ENCODE data around the gene RPS29. TPM values are rescaled to one million over a fixed set of nuclear protein-coding genes. Genes with fewer than 3 reads are reported as not detected.

RPS29 gene
- total and polyA plus RNA-seq, 2 of the 13 experiments (the other 11 are each of a cell fraction or from before 2014, with no cell fraction given) = 4,303 to 8,215 TPM

DNA sequence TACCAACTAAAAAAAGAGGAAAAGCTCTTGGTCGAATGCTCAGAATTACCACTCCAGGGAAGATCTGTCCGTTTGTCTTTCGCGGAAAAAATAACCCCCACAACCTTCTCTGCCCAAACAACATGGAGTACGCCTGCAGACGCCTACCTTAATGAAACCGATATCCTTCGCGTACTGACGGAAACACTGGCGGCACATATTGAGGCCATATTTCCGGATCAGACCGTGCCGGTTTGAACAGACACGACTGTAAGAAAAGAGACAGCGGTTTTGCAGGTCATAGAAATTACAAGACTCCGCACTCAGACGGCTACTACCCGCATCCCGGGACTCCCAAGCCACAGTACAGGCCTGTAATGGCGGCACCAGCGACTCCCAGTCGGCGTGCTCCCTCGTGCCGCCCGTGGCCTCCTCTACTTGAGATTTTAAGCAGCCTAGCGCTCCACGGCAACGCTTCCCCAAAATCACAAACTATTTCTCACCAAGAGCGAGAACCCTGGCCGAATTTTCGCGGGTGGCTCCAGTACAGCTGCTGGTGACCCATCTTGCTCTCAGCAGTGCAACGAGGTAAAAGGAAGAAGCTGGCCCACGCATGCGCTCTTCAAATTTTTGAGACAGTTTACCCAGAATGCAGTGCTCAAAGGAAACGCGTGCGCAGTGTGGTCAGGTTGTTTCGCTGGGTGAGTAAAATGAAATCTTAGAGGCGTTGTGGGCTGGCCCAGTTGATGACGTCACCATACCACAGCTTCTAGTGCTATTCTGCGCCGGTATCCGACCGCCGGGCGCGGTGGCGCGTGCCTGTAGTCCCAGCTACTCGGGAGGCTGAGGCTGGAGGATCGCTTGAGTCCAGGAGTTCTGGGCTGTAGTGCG lies at the start of gene RPS29 (continued):
- TF ChIP-seq FOXP4 (CRISPR knock-in tag; IDR thresholded peaks at IDR 0.05) = peak; percentile 57; the same call in 1 of the 2 replicates
- TF ChIP-seq, protein P1, sequence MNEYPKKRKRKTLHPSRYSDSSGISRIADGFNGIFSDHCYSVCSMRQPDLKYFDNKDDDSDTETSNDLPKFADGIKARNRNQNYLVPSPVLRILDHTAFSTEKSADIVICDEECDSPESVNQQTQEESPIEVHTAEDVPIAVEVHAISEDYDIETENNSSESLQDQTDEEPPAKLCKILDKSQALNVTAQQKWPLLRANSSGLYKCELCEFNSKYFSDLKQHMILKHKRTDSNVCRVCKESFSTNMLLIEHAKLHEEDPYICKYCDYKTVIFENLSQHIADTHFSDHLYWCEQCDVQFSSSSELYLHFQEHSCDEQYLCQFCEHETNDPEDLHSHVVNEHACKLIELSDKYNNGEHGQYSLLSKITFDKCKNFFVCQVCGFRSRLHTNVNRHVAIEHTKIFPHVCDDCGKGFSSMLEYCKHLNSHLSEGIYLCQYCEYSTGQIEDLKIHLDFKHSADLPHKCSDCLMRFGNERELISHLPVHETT (CRISPR knock-in tag; conservative IDR thresholded peaks at IDR 0.05) = no peak; the same call in 1 of the 2 replicates
- peak; percentile 56; the same call in 1 of the 2 replicates for TF ChIP-seq TBX2 (CRISPR knock-in tag; IDR thresholded peaks at IDR 0.05; ENCODE audit: borderline replicate concordance)
- TF ChIP-seq KLF13 (CRISPR knock-in tag; IDR thresholded peaks at IDR 0.05) = no peak
- peak; percentile 97 for TF ChIP-seq TAF1 (CRISPR knock-in tag; IDR thresholded peaks at IDR 0.05)
- peak; percentile 60; the same call in 1 of the 2 replicates for TF ChIP-seq FOXK2 (IDR thresholded peaks at IDR 0.05)
- TF ChIP-seq ZSCAN22 (CRISPR knock-in tag; IDR thresholded peaks at IDR 0.05) = no peak
- no peak; the same call in 1 of the 2 replicates for TF ChIP-seq BRF2 (CRISPR knock-in tag; IDR thresholded peaks at IDR 0.05)
- no peak for TF ChIP-seq ZNF616 (CRISPR knock-in tag; IDR thresholded peaks at IDR 0.05; ENCODE audit: low read depth)
- peak; percentile 56; the same call in 1 of the 2 replicates for TF ChIP-seq CENPT (CRISPR knock-in tag; IDR thresholded peaks at IDR 0.05; ENCODE audit: low read depth)
- no peak for TF ChIP-seq CREBL2 (CRISPR knock-in tag; IDR thresholded peaks at IDR 0.05; ENCODE audit: borderline replicate concordance)
- TF ChIP-seq, protein P2, sequence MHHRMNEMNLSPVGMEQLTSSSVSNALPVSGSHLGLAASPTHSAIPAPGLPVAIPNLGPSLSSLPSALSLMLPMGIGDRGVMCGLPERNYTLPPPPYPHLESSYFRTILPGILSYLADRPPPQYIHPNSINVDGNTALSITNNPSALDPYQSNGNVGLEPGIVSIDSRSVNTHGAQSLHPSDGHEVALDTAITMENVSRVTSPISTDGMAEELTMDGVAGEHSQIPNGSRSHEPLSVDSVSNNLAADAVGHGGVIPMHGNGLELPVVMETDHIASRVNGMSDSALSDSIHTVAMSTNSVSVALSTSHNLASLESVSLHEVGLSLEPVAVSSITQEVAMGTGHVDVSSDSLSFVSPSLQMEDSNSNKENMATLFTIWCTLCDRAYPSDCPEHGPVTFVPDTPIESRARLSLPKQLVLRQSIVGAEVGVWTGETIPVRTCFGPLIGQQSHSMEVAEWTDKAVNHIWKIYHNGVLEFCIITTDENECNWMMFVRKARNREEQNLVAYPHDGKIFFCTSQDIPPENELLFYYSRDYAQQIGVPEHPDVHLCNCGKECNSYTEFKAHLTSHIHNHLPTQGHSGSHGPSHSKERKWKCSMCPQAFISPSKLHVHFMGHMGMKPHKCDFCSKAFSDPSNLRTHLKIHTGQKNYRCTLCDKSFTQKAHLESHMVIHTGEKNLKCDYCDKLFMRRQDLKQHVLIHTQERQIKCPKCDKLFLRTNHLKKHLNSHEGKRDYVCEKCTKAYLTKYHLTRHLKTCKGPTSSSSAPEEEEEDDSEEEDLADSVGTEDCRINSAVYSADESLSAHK (CRISPR knock-in tag; IDR thresholded peaks at IDR 0.05; ENCODE audit: borderline replicate concordance) = no peak
- TF ChIP-seq, protein P3, sequence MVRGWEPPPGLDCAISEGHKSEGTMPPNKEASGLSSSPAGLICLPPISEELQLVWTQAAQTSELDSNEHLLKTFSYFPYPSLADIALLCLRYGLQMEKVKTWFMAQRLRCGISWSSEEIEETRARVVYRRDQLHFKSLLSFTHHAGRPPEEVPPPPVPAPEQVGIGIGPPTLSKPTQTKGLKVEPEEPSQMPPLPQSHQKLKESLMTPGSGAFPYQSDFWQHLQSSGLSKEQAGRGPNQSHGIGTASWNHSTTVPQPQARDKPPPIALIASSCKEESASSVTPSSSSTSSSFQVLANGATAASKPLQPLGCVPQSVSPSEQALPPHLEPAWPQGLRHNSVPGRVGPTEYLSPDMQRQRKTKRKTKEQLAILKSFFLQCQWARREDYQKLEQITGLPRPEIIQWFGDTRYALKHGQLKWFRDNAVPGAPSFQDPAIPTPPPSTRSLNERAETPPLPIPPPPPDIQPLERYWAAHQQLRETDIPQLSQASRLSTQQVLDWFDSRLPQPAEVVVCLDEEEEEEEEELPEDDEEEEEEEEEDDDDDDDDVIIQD (CRISPR knock-in tag; IDR thresholded peaks at IDR 0.05; ENCODE audit: low read depth) = no peak
- TF ChIP-seq IRF2 (CRISPR knock-in tag; IDR thresholded peaks at IDR 0.05) = peak; percentile 58
- TF ChIP-seq ESRRA (CRISPR knock-in tag; IDR thresholded peaks at IDR 0.05; ENCODE audit: low read depth) = no peak
- TF ChIP-seq ZNF513 (CRISPR knock-in tag; conservative IDR thresholded peaks at IDR 0.05) = no peak
